H9 (cell line): Measurements from ENCODE around the gene DLK1. TPM values are rescaled to one million over a fixed set of nuclear protein-coding genes. Genes with fewer than 3 reads are reported as not detected.

ENCODE experiments used
- DNase-seq: peaks from one replicate; pipeline ENCODE4 v3.0.0-alpha.2; 2017
- H2AFZ ChIP-seq: one replicate; pipeline ENCODE4 v1.6.1; 2013; ENCODE audit warnings: mild to moderate bottlenecking, low read length, control low read depth, moderate library complexity
- H2AK5ac ChIP-seq: 2 replicates; pipeline ENCODE4 v1.6.1; 2013; ENCODE audit warnings: low read length, control low read depth, mixed read lengths; ENCODE audit not compliant: insufficient read length
- H2BK120ac ChIP-seq: one replicate; pipeline ENCODE4 v1.6.1; 2013; ENCODE audit warnings: low read depth, mild to moderate bottlenecking, low read length, control low read depth, inconsistent platforms; ENCODE audit not compliant: poor library complexity, severe bottlenecking
- H2BK12ac ChIP-seq: 2 replicates; pipeline ENCODE4 v1.6.1; 2013; ENCODE audit warnings: low read length, control low read depth, mixed read lengths, low read depth; ENCODE audit not compliant: insufficient read length
- H2BK15ac ChIP-seq: 2 replicates; pipeline ENCODE4 v1.6.1; 2013; ENCODE audit warnings: low read depth, low read length, control low read depth
- H2BK20ac ChIP-seq: one replicate; pipeline ENCODE4 v1.6.1; 2013; ENCODE audit warnings: low read depth, mild to moderate bottlenecking, low read length, control low read depth, inconsistent platforms; ENCODE audit not compliant: poor library complexity, severe bottlenecking
- H2BK5ac ChIP-seq: 2 replicates; pipeline ENCODE4 v1.6.1; 2013; ENCODE audit warnings: low read length, control low read depth, mixed read lengths; ENCODE audit not compliant: insufficient read length
- H3K14ac ChIP-seq: 2 replicates; pipeline ENCODE4 v1.6.1; 2013; ENCODE audit warnings: low read length, control low read depth; ENCODE audit not compliant: insufficient read depth
- H3K18ac ChIP-seq: 2 replicates; pipeline ENCODE4 v1.6.1; 2013; ENCODE audit warnings: low read depth, mild to moderate bottlenecking, mixed read lengths, low read length, control low read depth; ENCODE audit not compliant: insufficient read length
- H3K23ac ChIP-seq: 2 replicates; pipeline ENCODE4 v1.6.1; 2013; ENCODE audit warnings: low read length, control low read depth, mixed read lengths, low read depth; ENCODE audit not compliant: insufficient read length
- H3K23me2 ChIP-seq: 2 replicates; pipeline ENCODE4 v1.6.1; 2013; ENCODE audit warnings: low read depth, mild to moderate bottlenecking, mixed read lengths, low read length, control low read depth; ENCODE audit not compliant: insufficient read length, poor library complexity, severe bottlenecking
- H3K27ac ChIP-seq: 2 replicates; pipeline ENCODE4 v1.5.1; 2013; ENCODE audit warnings: low read length, control low read depth, mixed read lengths, low read depth; ENCODE audit not compliant: insufficient read length
- H3K27me3 ChIP-seq: 2 replicates; pipeline ENCODE4 v1.6.1; 2013; ENCODE audit warnings: low read length, control low read depth, inconsistent platforms; ENCODE audit not compliant: insufficient read depth
- H3K4ac ChIP-seq: 2 replicates; pipeline ENCODE4 v1.6.1; 2013; ENCODE audit warnings: low read depth, mild to moderate bottlenecking, control low read depth, inconsistent platforms, low read length, moderate library complexity
- H3K4me1 ChIP-seq: 2 replicates; pipeline ENCODE4 v1.6.1; 2013; ENCODE audit warnings: low read length, control low read depth, inconsistent platforms; ENCODE audit not compliant: insufficient read depth
- H3K4me2 ChIP-seq: 2 replicates; pipeline ENCODE4 v1.6.1; 2013; ENCODE audit warnings: low read length, control low read depth, mixed read lengths; ENCODE audit not compliant: insufficient read length, insufficient read depth
- H3K56ac ChIP-seq: 2 replicates; pipeline ENCODE4 v1.6.1; 2013; ENCODE audit warnings: low read depth, mild to moderate bottlenecking, mixed read lengths, low read length, control low read depth; ENCODE audit not compliant: insufficient read length
- H3K79me1 ChIP-seq: 2 replicates; pipeline ENCODE4 v1.6.1; 2013; ENCODE audit warnings: low read depth, mild to moderate bottlenecking, moderate library complexity, low read length, control low read depth, inconsistent platforms; ENCODE audit not compliant: insufficient read depth, poor library complexity, severe bottlenecking
- H3K79me2 ChIP-seq: 2 replicates; pipeline ENCODE4 v1.6.1; 2013; ENCODE audit warnings: low read length, control low read depth, inconsistent platforms; ENCODE audit not compliant: insufficient read depth
- H3K9ac ChIP-seq: 2 replicates; pipeline ENCODE4 v1.6.1; 2013; ENCODE audit warnings: low read length, control low read depth, mixed read lengths; ENCODE audit not compliant: insufficient read length; ENCODE audit errors: extremely low read depth
- H3K9me3 ChIP-seq: one replicate; pipeline ENCODE4 v1.6.1; 2013; ENCODE audit warnings: low read depth, low read length, inconsistent platforms; ENCODE audit not compliant: control insufficient read depth
- H3T11ph ChIP-seq: one replicate; pipeline ENCODE4 v1.6.1; 2013; ENCODE audit warnings: mild to moderate bottlenecking, low read length, control low read depth, inconsistent platforms
- H4K20me1 ChIP-seq: one replicate; pipeline ENCODE4 v1.6.1; 2013; ENCODE audit not compliant: control insufficient read depth, insufficient read length, insufficient read depth
- H4K5ac ChIP-seq: 2 replicates; pipeline ENCODE4 v1.6.1; 2013; ENCODE audit warnings: low read depth, mild to moderate bottlenecking, mixed read lengths, low read length, control low read depth; ENCODE audit not compliant: insufficient read length
- H4K8ac ChIP-seq: replicated peaks from 2 replicates; pipeline ENCODE4 v1.6.1; 2013; ENCODE audit warnings: low read length, control low read depth, mixed read lengths, low read depth; ENCODE audit not compliant: insufficient read length
- H4K91ac ChIP-seq: 2 replicates; pipeline ENCODE4 v1.6.1; 2013; ENCODE audit warnings: low read depth, mild to moderate bottlenecking, moderate library complexity, mixed read lengths, low read length, control low read depth; ENCODE audit not compliant: insufficient read length
- H3K27ac Mint-ChIP-seq, 3 experiments: 2 replicates in 2 of 3; 3 replicates in 1 of 3; pipeline ENCODE4 v1.8.0; 2020 to 2021; ENCODE audit warnings: mixed read lengths in 3 of 3, mild to moderate bottlenecking in 1 of 3, moderate library complexity in 1 of 3
- H3K27me3 Mint-ChIP-seq: 2 replicates; pipeline ENCODE4 v1.8.0; 2021; ENCODE audit warnings: low read depth, mild to moderate bottlenecking, moderate library complexity, mixed read lengths
- H3K36me3 Mint-ChIP-seq, 3 experiments: 2 replicates in 2 of 3; 3 replicates in 1 of 3; pipeline ENCODE4 v1.8.0; 2020 to 2021; ENCODE audit warnings: low read depth in 3 of 3, mixed read lengths in 3 of 3; ENCODE audit not compliant: insufficient read depth in 1 of 3
- H3K4me1 Mint-ChIP-seq, 2 experiments: 2 replicates each; pipeline ENCODE4 v1.8.0; 2020; ENCODE audit warnings: mixed read lengths in 2 of 2
- H3K4me3 Mint-ChIP-seq, 2 experiments: 2 replicates in 1 of 2; 3 replicates in 1 of 2; pipeline ENCODE4 v1.8.0; 2020 to 2021; ENCODE audit warnings: mild to moderate bottlenecking in 2 of 2, mixed read lengths in 2 of 2, moderate library complexity in 1 of 2
- H3K9me3 Mint-ChIP-seq, 2 experiments: 2 replicates in 1 of 2; 3 replicates in 1 of 2; pipeline ENCODE4 v1.8.0; 2020; ENCODE audit warnings: mild to moderate bottlenecking in 2 of 2, mixed read lengths in 2 of 2, moderate library complexity in 1 of 2
- CTCF ChIP-seq: fragments of 200-600 bp; sonication (generic); conservative IDR thresholded peaks from 3 replicates; pipeline ENCODE4 v1.8.0; 2021; ENCODE audit warnings: antibody characterized with exemption, mild to moderate bottlenecking
- WGBS: extraction: QIAGEN DNeasy Blood & Tissue Kit; methylation state at CpG from one replicate; pipeline ENCODE4 v1.1.7; 2013; ENCODE audit warnings: missing lambda C conversion rate, low lambda C conversion rate, mixed read lengths; ENCODE audit not compliant: insufficient read length; ENCODE audit errors: extremely low coverage; 5-methylcytosine and 5-hydroxymethylcytosine counted together
- total RNA-seq: library from RNA; stranded (reverse); gene quantifications from 2 replicates; pipeline ENCODE4 v1.2.1, GENCODE V29; 2021

DLK1 gene
- total RNA-seq, 1 experiment from 2014 or later = 2.8 TPM

- Histone ChIP-seq H3K4ac (no peak overlapping the region), H2AFZ (no peak overlapping the region)
Measured at GRCh38 chr14:100701314-100701713, 25.4 kb upstream of the DLK1 start.

More at GRCh38 chr14:100701314-100701713, 25.4 kb upstream of the DLK1 start:
- Histone ChIP-seq H2AK5ac (no peak overlapping the region), H2BK5ac (no peak overlapping the region), H3T11ph (no peak overlapping the region), H3K14ac (no peak overlapping the region), H3K23me2 (no peaks in the 10 kb centered on the region), H3K79me1 (no peaks in the 10 kb centered on the region), H3K4me1 (no peaks in the 10 kb centered on the region), H3K4me2 (no peak overlapping the region), H3K18ac (no peak overlapping the region), H4K8ac (no peak overlapping the region), H4K91ac (no peak overlapping the region), H2BK12ac (no peak overlapping the region), H4K20me1 (no peaks in the 10 kb centered on the region), H3K9me3 (no peaks in the 10 kb centered on the region), H3K9ac (no peak overlapping the region), H2BK120ac (no peak overlapping the region), H3K79me2 (no peaks in the 10 kb centered on the region), H3K27ac (no peak overlapping the region), H2BK15ac (no peak overlapping the region), H3K23ac (no peak overlapping the region), H3K56ac (no peak overlapping the region), H4K5ac (no peak overlapping the region), H2BK20ac (no peak overlapping the region), H3K27me3 (no peaks in the 10 kb centered on the region)
- H3K27me3 Mint-ChIP-seq = peaks cover 16% of the 10 kb centered on the region
- no CpG with 5 or more reads among the region's 6 CpGs for WGBS
- H3K9me3 Mint-ChIP-seq = peaks cover 0 to 3% of the 10 kb centered on the region in 2 experiments; a peak in 2 of 5 replicates
- no peaks in the 10 kb centered on the region; a peak in 1 of 7 replicates for H3K36me3 Mint-ChIP-seq
- no peak for DNase-seq
- no peak overlapping the region; a peak in 1 of 7 replicates for H3K27ac Mint-ChIP-seq
- H3K4me3 Mint-ChIP-seq = no peak overlapping the region
- peaks cover 0 to 4% of the 10 kb centered on the region in 2 experiments; a peak in 1 of 4 replicates for H3K4me1 Mint-ChIP-seq
- TF ChIP-seq CTCF = no peak
